Ascending aorta (tissue), 2 donors: ENCODE results near the gene PSMB2. TPM values are rescaled to one million over a fixed set of nuclear protein-coding genes. Genes with fewer than 3 reads are reported as not detected.

ENCODE experiments used
- DNase-seq, 2 donors: peaks; one replicate each; pipeline ENCODE4 v3.0.0-alpha.2; 2019; ENCODE audit warnings: low spot score in 2 of 2
- H3K27ac ChIP-seq, 2 donors: fragments of 200-600 bp; sonication (generic); one replicate each; pipeline ENCODE4 v1.5.1; 2016 to 2017; ENCODE audit warnings: mild to moderate bottlenecking in 1 of 2
- H3K27me3 ChIP-seq: fragments of 200-600 bp; sonication (generic); one replicate; pipeline ENCODE4 v1.5.1; 2017
- H3K36me3 ChIP-seq, 2 donors: fragments of 200-600 bp; sonication (generic); one replicate each; pipeline ENCODE4 v1.5.1; 2016
- H3K4me1 ChIP-seq, 2 donors: fragments of 200-600 bp; sonication (generic); one replicate each; pipeline ENCODE4 v1.5.1; 2016 to 2017; ENCODE audit warnings: mild to moderate bottlenecking in 1 of 2
- H3K4me3 ChIP-seq, 2 donors: fragments of 200-600 bp; sonication (generic); one replicate each; pipeline ENCODE4 v1.5.1; 2016 to 2017; ENCODE audit warnings: mild to moderate bottlenecking in 1 of 2
- H3K9me3 ChIP-seq, 2 donors: fragments of 200-600 bp; sonication (generic); one replicate each; pipeline ENCODE4 v1.5.1; 2016
- intact Hi-C: fragments of 100-400 bp; cut with DNase I; formaldehyde crosslinking; loops from one replicate; pipeline ENCODE4 v1.15.1; 2023
- total RNA-seq: library from RNA; depleted of rRNA; stranded (reverse); fragments of >200 nt; gene quantifications from one replicate; pipeline ENCODE4 v1.1.0, GENCODE V29; 2016
- TF ChIP-seq, protein P1 (sequence below), 3 experiments: fragments of 200-600 bp in 2 of 3; fragments of 450-650 bp in 1 of 3; sonication (generic) in 2 of 3; IDR thresholded peaks; one replicate each; pipeline ENCODE4 v1.5.1; 2016 to 2019; ENCODE audit warnings: antibody characterized with exemption in 3 of 3, mild to moderate bottlenecking in 1 of 3, moderate library complexity in 1 of 3

Gene PSMB2
- total RNA-seq, 1 donor from 2014 or later: 54.0 TPM

DNA sequence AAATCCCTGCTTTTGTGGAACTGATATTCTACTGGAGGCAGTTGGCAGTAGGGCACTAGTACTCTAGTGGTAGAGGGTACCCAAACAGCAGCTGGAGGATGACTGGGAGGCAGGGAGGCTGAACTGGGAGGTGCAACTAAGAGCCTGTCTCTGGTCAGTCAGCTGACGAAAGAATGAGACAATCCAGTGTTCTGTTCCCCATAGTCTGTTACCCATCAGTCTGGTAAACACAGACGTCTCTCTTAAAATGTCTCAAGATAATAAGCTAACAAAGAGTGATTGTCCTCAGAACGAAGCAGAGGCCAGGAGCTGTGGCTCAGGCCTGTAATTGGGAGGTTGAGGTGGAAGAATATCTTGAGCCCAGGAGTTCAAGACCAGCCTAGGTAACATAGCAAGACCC lies 37.9 kb downstream of the PSMB2 start:
- TF ChIP-seq, protein P1, sequence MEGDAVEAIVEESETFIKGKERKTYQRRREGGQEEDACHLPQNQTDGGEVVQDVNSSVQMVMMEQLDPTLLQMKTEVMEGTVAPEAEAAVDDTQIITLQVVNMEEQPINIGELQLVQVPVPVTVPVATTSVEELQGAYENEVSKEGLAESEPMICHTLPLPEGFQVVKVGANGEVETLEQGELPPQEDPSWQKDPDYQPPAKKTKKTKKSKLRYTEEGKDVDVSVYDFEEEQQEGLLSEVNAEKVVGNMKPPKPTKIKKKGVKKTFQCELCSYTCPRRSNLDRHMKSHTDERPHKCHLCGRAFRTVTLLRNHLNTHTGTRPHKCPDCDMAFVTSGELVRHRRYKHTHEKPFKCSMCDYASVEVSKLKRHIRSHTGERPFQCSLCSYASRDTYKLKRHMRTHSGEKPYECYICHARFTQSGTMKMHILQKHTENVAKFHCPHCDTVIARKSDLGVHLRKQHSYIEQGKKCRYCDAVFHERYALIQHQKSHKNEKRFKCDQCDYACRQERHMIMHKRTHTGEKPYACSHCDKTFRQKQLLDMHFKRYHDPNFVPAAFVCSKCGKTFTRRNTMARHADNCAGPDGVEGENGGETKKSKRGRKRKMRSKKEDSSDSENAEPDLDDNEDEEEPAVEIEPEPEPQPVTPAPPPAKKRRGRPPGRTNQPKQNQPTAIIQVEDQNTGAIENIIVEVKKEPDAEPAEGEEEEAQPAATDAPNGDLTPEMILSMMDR (IDR thresholded peaks at IDR 0.05): no peak
- H3K27ac ChIP-seq: no peak overlapping the region
- no peaks in the 10 kb centered on the region for H3K27me3 ChIP-seq
- DNase-seq: no peak
- peaks cover 49 to 79% of the 10 kb centered on the region in 2 donors for H3K36me3 ChIP-seq
- H3K4me3 ChIP-seq: no peak overlapping the region
- H3K9me3 ChIP-seq: no peaks in the 10 kb centered on the region
- intact Hi-C loops: no loop called here
- H3K4me1 ChIP-seq: no peaks in the 10 kb centered on the region

DNA sequence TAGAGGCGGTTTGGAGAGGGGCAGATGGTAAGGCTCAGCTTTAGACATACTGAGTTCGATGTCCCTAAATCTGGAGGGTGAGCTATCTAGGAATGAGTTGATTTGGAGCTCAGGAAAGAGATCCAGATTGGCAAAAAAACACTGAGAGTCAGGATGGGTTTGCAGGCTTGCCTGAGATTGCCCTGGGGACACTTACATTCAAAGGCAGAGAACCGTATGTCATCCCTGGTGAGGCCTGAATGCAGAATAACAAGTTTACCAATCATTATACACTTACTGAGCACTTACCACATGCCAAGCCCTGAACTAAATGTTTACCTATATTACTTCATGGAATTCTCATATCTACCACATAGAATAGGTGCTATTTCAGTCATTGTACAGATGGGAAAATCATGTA lies 40.7 kb downstream of the PSMB2 start:
- intact Hi-C loops: no loop called here
- Histone ChIP-seq H3K4me1 (no peaks in the 10 kb centered on the region), H3K36me3 (peaks cover 34 to 58% of the 10 kb centered on the region in 2 donors), H3K27me3 (no peaks in the 10 kb centered on the region), H3K27ac (no peak overlapping the region), H3K9me3 (no peaks in the 10 kb centered on the region), H3K4me3 (no peak overlapping the region)
- no peak for DNase-seq
- TF ChIP-seq, protein P1 (IDR thresholded peaks at IDR 0.05): no peak

DNA sequence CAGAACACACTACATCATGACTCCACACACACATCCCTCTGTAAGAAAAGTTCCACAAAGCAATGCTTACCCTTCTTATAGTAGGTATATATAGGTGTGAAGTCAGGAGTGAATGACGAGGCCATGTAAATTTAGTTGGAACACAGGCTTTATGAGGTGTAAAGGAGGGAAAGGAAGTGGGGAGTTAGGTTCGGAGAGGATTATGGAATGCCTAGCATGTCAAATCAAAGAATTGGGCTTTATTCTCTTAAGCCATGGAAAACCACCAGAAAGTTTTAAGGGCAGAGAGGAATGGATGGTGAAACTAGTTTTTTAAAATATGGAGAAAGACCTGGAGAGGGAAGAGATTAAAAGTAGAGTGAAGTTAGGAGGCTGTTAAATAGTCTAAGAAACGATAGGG lies 41.9 kb downstream of the PSMB2 start:
- Histone ChIP-seq H3K36me3 (peaks cover 33 to 46% of the 10 kb centered on the region in 2 donors), H3K4me3 (no peak overlapping the region), H3K27me3 (no peaks in the 10 kb centered on the region), H3K27ac (no peak overlapping the region), H3K4me1 (no peaks in the 10 kb centered on the region), H3K9me3 (no peaks in the 10 kb centered on the region)
- TF ChIP-seq, protein P1 (IDR thresholded peaks at IDR 0.05): no peak
- intact Hi-C loops: no loop called here
- DNase-seq: no peak

DNA sequence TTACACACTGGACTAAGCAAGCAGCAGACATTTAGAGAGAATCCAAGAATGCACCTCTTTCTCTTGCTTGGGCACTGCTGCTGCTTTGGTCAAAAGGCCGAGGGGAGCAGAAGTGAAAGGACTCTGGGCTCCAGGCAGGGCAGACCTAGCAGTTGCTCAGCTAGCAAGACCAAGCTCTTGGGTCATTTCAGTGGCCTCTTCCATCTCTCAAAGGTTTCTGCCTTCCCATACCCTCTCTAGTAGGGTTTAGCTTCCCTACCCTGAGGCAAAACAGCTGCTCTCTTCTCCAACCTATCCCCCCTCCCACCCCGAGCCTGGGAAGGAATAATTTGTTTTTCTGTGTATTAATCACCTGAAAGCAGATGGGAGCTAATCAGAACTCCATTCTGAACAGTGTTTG lies 42.4 kb downstream of the PSMB2 start:
- Histone ChIP-seq H3K4me3 (no peak overlapping the region), H3K27me3 (no peaks in the 10 kb centered on the region), H3K27ac (no peak overlapping the region), H3K36me3 (peaks cover 29 to 41% of the 10 kb centered on the region in 2 donors), H3K4me1 (no peaks in the 10 kb centered on the region), H3K9me3 (no peaks in the 10 kb centered on the region)
- no peak for DNase-seq
- intact Hi-C loops: no loop called here
- TF ChIP-seq, protein P1 (IDR thresholded peaks at IDR 0.05): no peak

DNA sequence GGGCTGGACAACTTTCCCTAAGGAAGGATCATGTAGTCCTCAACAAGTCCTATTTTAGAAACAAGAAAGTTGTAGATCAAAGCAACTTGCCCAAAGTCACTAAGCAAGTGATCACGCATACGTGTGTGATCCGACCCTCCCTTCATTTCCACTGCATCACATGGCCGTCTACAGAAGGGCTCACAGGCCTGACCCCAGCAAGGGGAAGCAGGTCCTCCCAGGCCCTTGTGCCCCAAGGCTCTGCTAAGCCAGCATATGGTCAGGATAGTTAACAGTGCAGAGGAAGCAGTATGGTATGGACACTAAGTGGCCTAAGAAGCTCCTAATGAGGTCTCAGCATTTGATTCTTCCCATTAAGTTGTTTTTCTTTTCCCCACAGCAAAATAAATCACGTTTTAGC lies 43.5 kb downstream of the PSMB2 start:
- no peaks in the 10 kb centered on the region for H3K27me3 ChIP-seq
- no peaks in the 10 kb centered on the region for H3K4me1 ChIP-seq
- H3K9me3 ChIP-seq: no peaks in the 10 kb centered on the region
- DNase-seq: no peak
- intact Hi-C loops: no loop called here
- no peak overlapping the region for H3K27ac ChIP-seq
- TF ChIP-seq, protein P1 (IDR thresholded peaks at IDR 0.05): no peak
- peaks cover 22 to 31% of the 10 kb centered on the region in 2 donors for H3K36me3 ChIP-seq
- H3K4me3 ChIP-seq: no peak overlapping the region

DNA sequence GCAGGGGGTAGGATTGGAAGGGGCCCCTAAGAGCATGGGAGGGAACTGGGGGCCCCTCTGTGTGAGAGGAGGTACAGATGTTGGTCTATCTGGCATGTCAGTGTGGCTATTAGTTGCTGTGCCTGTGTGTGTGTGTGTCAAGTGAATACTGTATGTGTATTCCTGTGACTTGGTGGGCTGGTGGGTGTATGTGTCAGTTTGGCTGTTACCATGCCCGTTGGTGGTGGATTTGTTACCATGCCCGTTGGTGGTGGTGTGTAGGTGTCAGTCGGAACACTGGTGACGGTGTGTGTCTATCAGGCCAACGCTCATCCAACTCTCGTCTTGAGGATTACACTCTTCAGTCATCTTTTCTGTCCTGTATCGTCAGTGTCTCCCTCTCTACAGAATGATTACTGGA lies 45.6 kb downstream of the PSMB2 start:
- H3K4me3 ChIP-seq: no peak overlapping the region
- no peaks in the 10 kb centered on the region for H3K4me1 ChIP-seq
- TF ChIP-seq, protein P1 (IDR thresholded peaks at IDR 0.05): no peak

More for the DNA sequence above, 45.6 kb downstream of the PSMB2 start:
- intact Hi-C loops: no loop called here
- Histone ChIP-seq H3K9me3 (no peaks in the 10 kb centered on the region), H3K36me3 (peaks cover 7 to 17% of the 10 kb centered on the region in 2 donors), H3K27ac (no peak overlapping the region), H3K27me3 (no peaks in the 10 kb centered on the region)
- DNase-seq: no peak
